Hepatocyte (in vitro differentiated cells): Measurements from ENCODE around the gene HYPK.

Source experiments
- EZH2 ChIP-seq: fragments of 200-600 bp; sonication (generic); IDR thresholded peaks from 2 replicates; pipeline ENCODE4 v1.6.1; 2016; ENCODE audit warnings: antibody characterized with exemption, mild to moderate bottlenecking, borderline replicate concordance
- EZH2phosphoT487 ChIP-seq: fragments of 200-600 bp; sonication (generic); IDR thresholded peaks from one replicate; pipeline ENCODE4 v1.6.1; 2018; ENCODE audit warnings: antibody characterized with exemption, mild to moderate bottlenecking, low read depth, moderate library complexity; ENCODE audit not compliant: unreplicated experiment, severe bottlenecking
- TF ChIP-seq, protein P1 (sequence below): fragments of 200-600 bp; sonication (generic); IDR thresholded peaks from 2 replicates; pipeline ENCODE4 v1.5.1; 2016; ENCODE audit warnings: antibody characterized with exemption, mild to moderate bottlenecking; ENCODE audit not compliant: poor library complexity

DNA sequence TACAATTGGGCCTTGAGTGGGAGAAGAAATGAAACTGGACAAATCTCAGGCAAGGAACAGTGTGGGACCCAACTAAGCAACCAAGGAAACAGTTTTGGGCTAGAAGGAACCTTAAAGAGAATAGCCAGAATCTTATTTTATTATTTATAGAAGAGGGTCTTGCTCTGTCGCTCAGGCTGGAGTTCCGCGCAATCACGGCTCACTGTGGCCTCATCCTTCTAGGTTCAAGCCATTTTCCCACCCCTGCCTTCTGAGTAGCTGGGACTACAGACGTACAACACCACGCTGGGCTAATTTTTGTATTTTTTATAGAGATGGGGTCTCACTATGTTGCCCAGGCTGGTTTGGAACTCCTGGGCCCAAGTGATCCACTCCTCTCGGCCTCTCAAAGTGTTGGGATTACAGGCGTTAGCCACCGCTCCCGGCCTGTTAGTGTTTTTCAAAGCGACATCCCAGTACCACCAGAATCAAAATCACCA lies 25.7 kb downstream of the HYPK start:
- TF ChIP-seq EZH2phosphoT487, result no peak
- TF ChIP-seq, protein P1, sequence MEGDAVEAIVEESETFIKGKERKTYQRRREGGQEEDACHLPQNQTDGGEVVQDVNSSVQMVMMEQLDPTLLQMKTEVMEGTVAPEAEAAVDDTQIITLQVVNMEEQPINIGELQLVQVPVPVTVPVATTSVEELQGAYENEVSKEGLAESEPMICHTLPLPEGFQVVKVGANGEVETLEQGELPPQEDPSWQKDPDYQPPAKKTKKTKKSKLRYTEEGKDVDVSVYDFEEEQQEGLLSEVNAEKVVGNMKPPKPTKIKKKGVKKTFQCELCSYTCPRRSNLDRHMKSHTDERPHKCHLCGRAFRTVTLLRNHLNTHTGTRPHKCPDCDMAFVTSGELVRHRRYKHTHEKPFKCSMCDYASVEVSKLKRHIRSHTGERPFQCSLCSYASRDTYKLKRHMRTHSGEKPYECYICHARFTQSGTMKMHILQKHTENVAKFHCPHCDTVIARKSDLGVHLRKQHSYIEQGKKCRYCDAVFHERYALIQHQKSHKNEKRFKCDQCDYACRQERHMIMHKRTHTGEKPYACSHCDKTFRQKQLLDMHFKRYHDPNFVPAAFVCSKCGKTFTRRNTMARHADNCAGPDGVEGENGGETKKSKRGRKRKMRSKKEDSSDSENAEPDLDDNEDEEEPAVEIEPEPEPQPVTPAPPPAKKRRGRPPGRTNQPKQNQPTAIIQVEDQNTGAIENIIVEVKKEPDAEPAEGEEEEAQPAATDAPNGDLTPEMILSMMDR, result no peak
- no peak for TF ChIP-seq EZH2
